GM23248 (cell line): ENCODE data around the gene MGST2. TPM values are rescaled to one million over a fixed set of nuclear protein-coding genes. Genes with fewer than 3 reads are reported as not detected.

ENCODE experiments used
- DNase-seq: peaks from one replicate; pipeline ENCODE4 v3.0.0-alpha.2; 2015
- H2AFZ ChIP-seq: fragments of 200-600 bp; sonication (generic); 2 replicates; pipeline ENCODE4 v1.6.1; 2016; ENCODE audit warnings: antibody characterized with exemption
- H3F3A ChIP-seq: fragments of 200-600 bp; sonication (generic); 2 replicates; pipeline ENCODE4 v1.6.1; 2016; ENCODE audit warnings: mild to moderate bottlenecking, antibody characterized with exemption, mixed run types; ENCODE audit not compliant: insufficient read depth
- H3K27ac ChIP-seq: fragments of 200-600 bp; sonication (generic); 2 replicates; pipeline ENCODE4 v1.5.1; 2016; ENCODE audit warnings: mild to moderate bottlenecking
- H3K27me3 ChIP-seq: fragments of 200-600 bp; sonication (generic); replicated peaks from 2 replicates; pipeline ENCODE4 v1.6.1; 2016; ENCODE audit warnings: mild to moderate bottlenecking; ENCODE audit not compliant: insufficient read depth
- H3K36me3 ChIP-seq: fragments of 200-600 bp; sonication (generic); 2 replicates; pipeline ENCODE4 v1.6.1; 2016; ENCODE audit warnings: low read depth, mild to moderate bottlenecking
- H3K4me1 ChIP-seq: fragments of 200-600 bp; sonication (generic); 2 replicates; pipeline ENCODE4 v1.6.1; 2016; ENCODE audit warnings: mild to moderate bottlenecking; ENCODE audit not compliant: insufficient read depth
- H3K4me2 ChIP-seq: fragments of 200-600 bp; sonication (generic); one replicate; pipeline ENCODE4 v1.6.1; 2016; ENCODE audit warnings: mild to moderate bottlenecking; ENCODE audit not compliant: unreplicated experiment
- H3K4me3 ChIP-seq: fragments of 200-600 bp; sonication (generic); 2 replicates; pipeline ENCODE4 v1.5.1; 2016; ENCODE audit warnings: mild to moderate bottlenecking
- H3K79me2 ChIP-seq: fragments of 200-600 bp; sonication (generic); 2 replicates; pipeline ENCODE4 v1.6.1; 2016; ENCODE audit warnings: mild to moderate bottlenecking; ENCODE audit not compliant: insufficient read depth
- H3K9ac ChIP-seq: fragments of 200-600 bp; sonication (generic); 2 replicates; pipeline ENCODE4 v1.6.1; 2016; ENCODE audit warnings: mild to moderate bottlenecking
- H3K9me2 ChIP-seq: fragments of 200-600 bp; sonication (generic); 2 replicates; pipeline ENCODE4 v1.6.1; 2016; ENCODE audit warnings: mixed run types, mild to moderate bottlenecking, moderate library complexity; ENCODE audit not compliant: insufficient read depth
- H3K9me3 ChIP-seq: fragments of 200-600 bp; sonication (generic); one replicate; pipeline ENCODE4 v1.6.1; 2017; ENCODE audit warnings: low read depth
- H4K20me1 ChIP-seq: fragments of 200-600 bp; sonication (generic); 2 replicates; pipeline ENCODE4 v1.6.0; 2016; ENCODE audit not compliant: insufficient read depth
- EZH2 ChIP-seq: fragments of 200-600 bp; sonication (generic); IDR thresholded peaks from 2 replicates; pipeline ENCODE4 v1.6.1; 2018; ENCODE audit warnings: antibody characterized with exemption, mild to moderate bottlenecking; ENCODE audit not compliant: insufficient read depth, poor library complexity, severe bottlenecking
- EZH2phosphoT487 ChIP-seq: fragments of 200-600 bp; sonication (generic); IDR thresholded peaks from 2 replicates; pipeline ENCODE4 v1.6.1; 2018; ENCODE audit warnings: antibody characterized with exemption, moderate library complexity, mild to moderate bottlenecking, low read depth; ENCODE audit not compliant: insufficient read depth
- WGBS, 2 experiments: methylation state at CpG; one replicate each; pipeline ENCODE4 v1.1.6; 2015 to 2017; ENCODE audit warnings: low lambda C conversion rate in 2 of 2, low coverage in 1 of 2; ENCODE audit errors: missing lambda C conversion rate in 2 of 2; 5-methylcytosine and 5-hydroxymethylcytosine counted together
- in situ Hi-C: fragments of 300-500 bp; cut with MboI; formaldehyde crosslinking; loops from 2 replicates; pipeline ENCODE4 v1.15.0; 2020
- polyA plus RNA-seq: library from polyadenylated mRNA; unstranded; fragments of >200 nt; fragmentation: Nextera tagmentation; extraction: Ambion mirVana; gene quantifications from 2 replicates; pipeline ENCODE4 v1.2.1, GENCODE V29; 2016
- total RNA-seq: library from RNA; depleted of rRNA; stranded (reverse); fragments of >200 nt; shearing (Covaris generic); gene quantifications from 2 replicates; pipeline ENCODE4 v1.2.3, GENCODE V29; 2014

Gene MGST2
- total and polyA plus RNA-seq, 2 experiments from 2014 or later, result 7.5 to 17.9 TPM

GRCh38 chr4:139647184-139647583 lies 18.4 kb upstream of the MGST2 start:
- no peak for TF ChIP-seq EZH2
- TF ChIP-seq EZH2phosphoT487, result no peak
- H3K9ac ChIP-seq, result no peak overlapping the region
- no peaks in the 10 kb centered on the region for H3K9me2 ChIP-seq
- no peak overlapping the region for H2AFZ ChIP-seq
- in situ Hi-C loops, result loop anchor here (10.0 kb wide), 1 partner anchor 152 kb away; no protein-coding TSS in a partner anchor
- H3K36me3 ChIP-seq, result no peaks in the 10 kb centered on the region
- no peaks in the 10 kb centered on the region for H3K79me2 ChIP-seq
- peaks cover 7% of the 10 kb centered on the region for H3F3A ChIP-seq
- no peak overlapping the region for H3K4me3 ChIP-seq
- H4K20me1 ChIP-seq, result no peaks in the 10 kb centered on the region
- peaks cover 6% of the 10 kb centered on the region for H3K4me1 ChIP-seq
- no peak overlapping the region for H3K27ac ChIP-seq
- 79 to 88% methylated on average over 1 of the region's 1 CpG for WGBS, 2 experiments
- DNase-seq, result no peak
- no peaks in the 10 kb centered on the region for H3K9me3 ChIP-seq
- H3K4me2 ChIP-seq, result no peak overlapping the region
- H3K27me3 ChIP-seq, result no peaks in the 10 kb centered on the region

GRCh38 chr4:139647952-139648351 lies 17.7 kb upstream of the MGST2 start:
- H3K9ac ChIP-seq, result no peak overlapping the region
- no peak overlapping the region for H3K4me2 ChIP-seq
- no peak overlapping the region for H3K27ac ChIP-seq
- H3K79me2 ChIP-seq, result no peaks in the 10 kb centered on the region
- H2AFZ ChIP-seq, result no peak overlapping the region
- in situ Hi-C loops, result loop anchor here (10.0 kb wide), 1 partner anchor 153 kb away; no protein-coding TSS in a partner anchor
- no peaks in the 10 kb centered on the region for H3K27me3 ChIP-seq
- H3F3A ChIP-seq, result peaks cover 2% of the 10 kb centered on the region
- TF ChIP-seq EZH2phosphoT487, result no peak
- TF ChIP-seq EZH2, result no peak
- no peaks in the 10 kb centered on the region for H3K9me3 ChIP-seq
- H3K4me1 ChIP-seq, result no peaks in the 10 kb centered on the region
- no peaks in the 10 kb centered on the region for H3K36me3 ChIP-seq
- no peaks in the 10 kb centered on the region for H4K20me1 ChIP-seq
- no peak overlapping the region for H3K4me3 ChIP-seq
- no peak for DNase-seq
- H3K9me2 ChIP-seq, result no peaks in the 10 kb centered on the region
- 31 to 50% methylated on average over 1 of the region's 1 CpG for WGBS, 2 experiments

- Histone ChIP-seq H3K4me1 (no peaks in the 10 kb centered on the region), H3K36me3 (no peaks in the 10 kb centered on the region), H3K27ac (no peak overlapping the region), H3K79me2 (no peaks in the 10 kb centered on the region), H3F3A (no peaks in the 10 kb centered on the region), H3K9me2 (no peaks in the 10 kb centered on the region), H3K4me2 (peak overlapping the region; percentile 48), H3K27me3 (no peaks in the 10 kb centered on the region), H4K20me1 (no peaks in the 10 kb centered on the region), H3K9ac (0 out of 2 replicates have a peak overlapping the region, but pooled peaks have one; percentile 27), H2AFZ (peak overlapping the region; percentile 66), H3K9me3 (no peaks in the 10 kb centered on the region), H3K4me3 (no peak overlapping the region)
- peak; percentile 82 for DNase-seq
- WGBS, 2 experiments, result 12 to 13% methylated on average over 13 of the region's 13 CpGs
- in situ Hi-C loops, result no loop called here
- TF ChIP-seq EZH2phosphoT487, result no peak
- no peak for TF ChIP-seq EZH2
These were observed 14.1 kb upstream of the MGST2 start for GRCh38 chr4:139651282-139652194.

- 46 to 51% methylated on average over 4 of the region's 4 CpGs for WGBS, 2 experiments
- Histone ChIP-seq H2AFZ (no peak overlapping the region), H3K27me3 (no peaks in the 10 kb centered on the region), H3K9me2 (no peaks in the 10 kb centered on the region), H3K4me2 (no peak overlapping the region), H3K4me1 (peaks cover 11% of the 10 kb centered on the region), H3K9ac (no peak overlapping the region), H3K79me2 (no peaks in the 10 kb centered on the region), H4K20me1 (no peaks in the 10 kb centered on the region), H3K27ac (no peak overlapping the region), H3K36me3 (no peaks in the 10 kb centered on the region), H3F3A (peaks cover 16% of the 10 kb centered on the region), H3K9me3 (no peaks in the 10 kb centered on the region), H3K4me3 (no peak overlapping the region)
- no peak for DNase-seq
- in situ Hi-C loops, result no loop called here
- TF ChIP-seq EZH2phosphoT487 (no peak), EZH2 (no peak)
These were observed 11.1 kb upstream of the MGST2 start for GRCh38 chr4:139654516-139654915.
